MM.1S (cell line): ENCODE results near the gene TMEM161A.

Experiments
- EZH2 ChIP-seq: fragments of 300-600 bp; sonication (generic); optimal IDR thresholded peaks from 2 replicates; pipeline ENCODE3; 2017; ENCODE audit warnings: low read depth, mild to moderate bottlenecking, antibody characterized with exemption, low read length, mixed read lengths
- TF ChIP-seq, protein P1 (sequence below): fragments of 300-600 bp; sonication (generic); IDR thresholded peaks from 2 replicates; pipeline ENCODE4 v1.5.1; 2016; ENCODE audit warnings: antibody characterized with exemption, low read length, mixed read lengths

DNA sequence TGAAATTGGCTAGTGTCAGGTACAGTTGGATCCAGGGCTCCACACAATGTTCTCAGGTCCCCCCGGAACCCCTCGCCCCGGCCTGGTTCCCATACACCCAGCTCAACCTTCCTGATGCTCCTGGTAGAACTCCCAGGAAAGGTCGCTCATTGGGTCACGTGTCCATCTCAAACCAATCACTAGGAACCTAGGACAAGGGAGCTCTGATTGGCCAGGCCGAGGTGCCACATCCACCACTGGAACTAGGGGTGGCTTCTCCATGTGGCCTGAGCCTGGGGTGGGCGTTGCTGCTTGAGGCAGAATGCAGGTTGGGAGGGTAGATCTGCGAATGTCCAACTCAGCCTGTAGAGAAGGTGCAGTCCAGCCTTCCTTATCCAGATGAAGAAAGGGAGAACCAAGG, 38.7 kb upstream of the TMEM161A start:
- TF ChIP-seq, protein P1, sequence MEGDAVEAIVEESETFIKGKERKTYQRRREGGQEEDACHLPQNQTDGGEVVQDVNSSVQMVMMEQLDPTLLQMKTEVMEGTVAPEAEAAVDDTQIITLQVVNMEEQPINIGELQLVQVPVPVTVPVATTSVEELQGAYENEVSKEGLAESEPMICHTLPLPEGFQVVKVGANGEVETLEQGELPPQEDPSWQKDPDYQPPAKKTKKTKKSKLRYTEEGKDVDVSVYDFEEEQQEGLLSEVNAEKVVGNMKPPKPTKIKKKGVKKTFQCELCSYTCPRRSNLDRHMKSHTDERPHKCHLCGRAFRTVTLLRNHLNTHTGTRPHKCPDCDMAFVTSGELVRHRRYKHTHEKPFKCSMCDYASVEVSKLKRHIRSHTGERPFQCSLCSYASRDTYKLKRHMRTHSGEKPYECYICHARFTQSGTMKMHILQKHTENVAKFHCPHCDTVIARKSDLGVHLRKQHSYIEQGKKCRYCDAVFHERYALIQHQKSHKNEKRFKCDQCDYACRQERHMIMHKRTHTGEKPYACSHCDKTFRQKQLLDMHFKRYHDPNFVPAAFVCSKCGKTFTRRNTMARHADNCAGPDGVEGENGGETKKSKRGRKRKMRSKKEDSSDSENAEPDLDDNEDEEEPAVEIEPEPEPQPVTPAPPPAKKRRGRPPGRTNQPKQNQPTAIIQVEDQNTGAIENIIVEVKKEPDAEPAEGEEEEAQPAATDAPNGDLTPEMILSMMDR = no peak
- no peak for TF ChIP-seq EZH2
